ENCODE data around the gene KCNMB2.

The KCNMB2 gene

DNA sequence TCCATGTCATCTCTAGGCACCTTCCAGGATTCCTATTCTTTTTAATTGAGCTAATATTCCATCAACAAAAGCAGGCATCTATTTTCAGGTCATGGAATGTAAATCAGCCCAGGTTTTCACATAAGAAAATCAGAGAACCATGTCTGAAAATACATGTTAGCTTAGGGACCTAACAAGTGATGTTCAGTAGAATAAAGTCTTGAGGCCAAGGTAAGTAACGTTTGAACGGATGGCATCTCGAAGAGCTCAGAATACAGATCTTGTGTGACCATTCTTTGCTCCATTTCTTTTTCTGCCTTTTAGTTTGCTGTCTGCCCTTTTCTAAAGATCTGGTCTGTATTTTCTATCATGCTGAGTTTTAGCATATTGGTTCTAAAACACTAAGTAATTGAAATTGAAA, 16.5 kb upstream of the KCNMB2 start:
- H3K4me3 ChIP-seq (ENCODE audit: low read depth, low read length): no peak overlapping the region
- no peak for TF ChIP-seq CTCF (IDR thresholded peaks at IDR 0.05; ENCODE audit: borderline replicate concordance, insufficient read depth, low read depth, low read length)

DNA sequence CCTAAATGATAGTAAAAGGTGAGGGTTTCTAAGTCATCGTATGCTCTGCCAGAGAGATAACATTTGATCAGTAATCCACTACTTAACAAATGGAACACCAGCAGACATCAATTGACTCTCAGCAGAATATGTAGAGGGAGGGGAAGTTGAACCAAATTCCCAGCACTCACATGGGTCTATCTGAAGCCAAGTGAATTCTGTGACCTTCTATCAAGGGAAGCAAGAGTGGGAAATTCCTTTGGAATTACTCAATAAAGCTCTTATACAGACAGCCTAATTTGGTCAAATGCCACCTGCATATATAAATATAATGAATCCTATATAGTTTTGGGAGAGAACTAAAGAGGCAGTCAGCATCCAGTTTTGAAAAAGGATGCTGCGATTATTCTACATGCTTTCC, 15.8 kb upstream of the KCNMB2 start:
- no peak overlapping the region for H3K4me3 ChIP-seq (ENCODE audit: low read depth, low read length)
- TF ChIP-seq CTCF (IDR thresholded peaks at IDR 0.05; ENCODE audit: borderline replicate concordance, insufficient read depth, low read depth, low read length): no peak

DNA sequence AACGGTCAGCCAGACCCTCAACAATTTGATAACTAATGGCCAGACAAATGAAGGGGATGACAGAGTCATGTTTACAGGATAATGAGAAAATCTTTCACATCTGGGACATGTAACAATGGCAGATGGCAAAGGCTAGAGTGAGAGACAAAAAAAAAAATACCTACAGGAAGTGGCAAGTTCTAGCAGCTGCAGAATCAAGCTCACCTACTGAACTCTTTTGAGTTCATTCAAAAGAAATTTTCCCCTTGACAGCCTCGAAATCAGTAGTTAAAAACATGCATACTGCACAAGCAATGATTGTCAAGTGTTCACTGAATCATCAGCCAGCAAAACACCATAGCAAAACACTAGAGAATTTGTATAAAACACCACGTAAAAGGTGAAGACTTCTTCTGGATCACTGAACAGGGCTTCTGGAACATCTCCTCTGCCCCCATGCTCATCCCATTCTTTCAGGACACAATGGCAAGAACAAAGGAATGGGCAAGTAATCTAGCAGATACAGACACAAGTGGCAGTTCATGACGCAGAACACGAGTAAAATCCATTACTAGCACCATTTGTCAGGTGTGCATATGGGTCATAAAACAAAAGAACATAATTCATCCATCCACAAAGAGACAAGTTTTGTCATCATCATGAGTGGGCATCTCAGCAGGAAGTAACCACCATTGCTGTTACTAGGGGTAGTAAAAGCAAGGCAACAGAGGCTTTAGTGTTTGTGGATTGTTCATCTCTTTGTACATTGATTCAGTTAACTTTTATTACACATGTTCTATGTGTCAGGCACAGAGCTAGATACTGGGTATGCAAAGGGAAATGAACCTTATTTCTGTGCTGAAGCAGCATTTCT, 13.8 kb upstream of the KCNMB2 start:
- no peak overlapping the region for H3K4me3 ChIP-seq (ENCODE audit: low read depth, low read length)
- no peak for TF ChIP-seq CTCF (IDR thresholded peaks at IDR 0.05; ENCODE audit: borderline replicate concordance, insufficient read depth, low read depth, low read length)

DNA sequence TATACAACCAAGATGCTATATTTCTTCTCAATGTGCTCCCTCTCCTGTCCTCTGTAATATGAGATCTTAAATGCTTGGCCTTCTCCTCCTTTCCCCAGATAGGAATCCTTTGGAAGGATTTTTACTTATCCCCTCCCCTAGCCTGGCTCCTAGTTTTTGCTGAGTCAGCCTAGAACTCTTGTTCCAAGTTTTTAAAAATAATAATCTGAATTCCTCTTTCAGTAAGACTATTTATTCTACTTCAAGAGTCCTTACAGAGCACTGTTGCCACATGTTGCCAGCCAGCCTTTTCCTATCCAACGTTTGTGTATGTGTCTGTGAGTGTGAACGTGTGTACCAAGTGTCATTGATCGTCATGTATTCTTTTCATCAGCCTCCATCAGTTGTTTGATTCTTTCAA, 11.0 kb upstream of the KCNMB2 start:
- no peak for TF ChIP-seq CTCF (IDR thresholded peaks at IDR 0.05; ENCODE audit: borderline replicate concordance, insufficient read depth, low read depth, low read length)
- no peak overlapping the region for H3K4me3 ChIP-seq (ENCODE audit: low read depth, low read length)

DNA sequence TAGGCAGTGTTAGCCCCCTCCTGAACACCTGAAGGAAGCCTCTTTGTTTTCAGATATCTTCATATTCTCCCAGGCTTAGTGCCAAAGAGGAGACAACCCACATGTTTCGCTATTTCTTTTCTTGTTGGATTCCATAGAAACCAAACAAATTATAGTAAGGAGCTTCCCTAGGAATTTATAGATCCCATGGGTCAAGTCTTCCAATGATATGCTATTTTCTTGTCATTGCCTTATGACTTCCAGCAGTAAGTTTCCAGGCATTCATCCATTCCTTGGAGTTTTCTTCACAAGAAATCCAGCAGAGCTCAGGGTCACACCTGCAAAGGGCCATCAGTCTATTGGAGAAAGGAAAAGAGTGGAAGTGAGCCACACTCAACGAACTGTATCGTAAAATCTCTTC, 9.9 kb upstream of the KCNMB2 start:
- no peak overlapping the region for H3K4me3 ChIP-seq (ENCODE audit: low read depth, low read length)
- no peak for TF ChIP-seq CTCF (IDR thresholded peaks at IDR 0.05; ENCODE audit: borderline replicate concordance, insufficient read depth, low read depth, low read length)

- TF ChIP-seq CTCF (IDR thresholded peaks at IDR 0.05; ENCODE audit: borderline replicate concordance, insufficient read depth, low read depth, low read length): no peak
- no peak overlapping the region for H3K4me3 ChIP-seq (ENCODE audit: low read depth, low read length)
Observed at GRCh38 chr3:178527981-178528380, 8.3 kb upstream of the KCNMB2 start.

- TF ChIP-seq CTCF (IDR thresholded peaks at IDR 0.05; ENCODE audit: borderline replicate concordance, insufficient read depth, low read depth, low read length): no peak
- no peak overlapping the region for H3K4me3 ChIP-seq (ENCODE audit: low read depth, low read length)
Observed at GRCh38 chr3:178529606-178530225, 6.5 kb upstream of the KCNMB2 start.
